ENCODE data around the gene TMEM213.
"Not testable (repeated sequence)": the region's sequence is repeated elsewhere in the genome, so short reads cannot be mapped to it uniquely, and the experiment has no call there.

TMEM213 gene, protein sequence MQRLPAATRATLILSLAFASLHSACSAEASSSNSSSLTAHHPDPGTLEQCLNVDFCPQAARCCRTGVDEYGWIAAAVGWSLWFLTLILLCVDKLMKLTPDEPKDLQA

DNA sequence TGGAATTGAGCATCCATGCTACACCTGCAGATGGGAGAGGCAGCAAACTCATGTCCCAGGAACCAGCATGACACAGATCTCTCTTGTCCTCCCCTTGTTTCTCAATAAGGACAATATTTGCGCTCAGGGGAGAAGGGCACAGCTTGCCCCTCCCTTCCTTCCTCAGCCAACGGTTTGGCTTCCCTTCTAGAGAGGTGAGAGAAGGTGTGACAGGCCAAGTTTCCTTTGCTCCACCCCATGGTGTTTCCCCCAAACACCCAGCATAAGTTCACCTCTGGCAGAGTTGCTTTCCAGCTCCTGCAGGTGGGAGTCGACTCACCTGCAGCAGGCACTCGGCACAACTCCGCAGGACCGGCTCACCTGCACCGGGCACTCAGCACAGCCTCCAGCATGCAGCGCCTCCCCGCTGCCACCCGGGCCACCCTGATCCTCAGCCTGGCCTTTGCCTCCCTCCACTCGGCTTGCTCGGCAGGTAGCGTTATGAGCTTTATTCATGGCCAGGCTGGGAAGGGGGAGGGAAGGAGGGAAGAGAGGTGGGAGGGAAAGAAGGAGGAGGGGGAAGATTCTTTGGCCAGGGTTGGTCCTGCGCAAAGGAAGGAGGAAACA is at the start of gene TMEM213, which contains the start of gene ATP6V0A4:
TMEM213 (plus strand) TSS at position 280 of the 606 bp plus-strand sequence; CDS start at position 391, 111 bp downstream.
ATP6V0A4 (minus strand) TSS at position 482 of the 606 bp plus-strand sequence. CDS start 26,949 bp downstream, outside the sequence.
- DNase-seq = no peak

GRCh38 chr7:138748666-138749065 is 49.1 kb upstream of the TMEM213 start:
- DNase-seq = no peak

DNA sequence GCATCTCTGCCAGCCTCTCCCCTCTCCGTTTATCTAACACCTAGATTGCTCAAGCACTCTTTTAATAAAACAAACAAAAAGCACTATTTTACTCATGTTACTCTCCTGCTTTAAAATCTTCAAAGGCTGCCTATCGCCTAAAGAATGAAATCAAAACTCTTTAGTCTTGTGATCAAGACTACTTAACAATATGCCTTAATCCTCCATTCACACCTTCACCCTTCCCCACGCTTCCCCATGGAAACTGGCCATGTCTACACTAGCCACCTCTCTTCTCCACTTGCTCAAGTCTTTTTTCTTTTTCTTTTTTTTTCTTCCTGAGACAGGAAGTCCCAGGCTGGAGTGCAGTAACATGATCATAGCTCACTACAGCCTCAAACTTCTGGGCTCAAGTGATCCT is 47.8 kb upstream of the TMEM213 start:
- DNase-seq = no peak

DNA sequence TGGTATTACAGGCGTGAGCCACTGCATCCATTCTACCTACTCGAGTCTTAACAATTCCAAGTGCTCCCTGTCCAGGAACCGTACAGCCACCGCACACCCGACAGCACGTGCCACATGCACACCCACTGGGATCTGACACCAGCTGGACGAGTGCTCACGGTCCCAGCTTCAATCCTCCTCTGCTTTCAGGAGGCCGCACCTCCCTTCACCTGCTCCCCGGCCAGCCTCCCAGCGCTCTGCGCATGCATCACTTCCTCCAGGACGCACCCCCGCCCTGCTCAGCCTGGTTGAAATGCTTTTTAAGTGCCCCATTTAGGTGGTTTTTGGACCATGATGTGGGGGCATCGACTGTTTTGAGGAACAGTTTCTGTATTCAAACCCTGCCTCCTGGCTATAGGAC is 47.3 kb upstream of the TMEM213 start:
- DNase-seq = no peak

DNA sequence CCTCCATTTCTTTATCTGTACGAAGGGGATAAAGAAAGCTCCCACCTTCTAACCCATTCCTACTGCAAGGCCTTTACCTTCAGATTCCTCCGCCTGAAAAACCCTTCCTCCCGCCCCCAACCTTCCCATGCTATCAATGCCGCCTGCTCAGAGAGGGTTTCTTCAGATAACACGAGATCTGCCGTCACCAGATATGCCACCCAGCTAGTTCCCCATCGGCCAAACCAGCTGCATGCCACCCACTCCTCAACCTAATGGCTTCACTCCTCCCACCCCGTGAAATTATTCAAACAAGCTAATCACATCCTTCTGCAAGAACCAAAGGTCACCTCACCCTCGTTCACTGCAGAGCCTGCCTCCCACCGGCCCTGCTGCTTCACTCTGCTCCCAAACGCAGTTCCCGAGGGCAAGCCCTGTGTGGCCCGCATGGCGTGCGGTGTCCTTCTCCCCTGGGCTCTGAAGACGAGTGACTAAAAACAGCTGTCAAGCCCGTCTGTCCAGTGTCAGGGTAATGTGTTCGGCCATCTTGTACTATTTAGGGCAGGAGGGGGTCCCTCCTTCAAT is 46.8 kb upstream of the TMEM213 start:
- no peak for DNase-seq

GRCh38 chr7:138752518-138753149 is 45.2 kb upstream of the TMEM213 start:
- DNase-seq = no peak

GRCh38 chr7:138753150-138753518 is 44.7 kb upstream of the TMEM213 start:
- DNase-seq = no peak

DNA sequence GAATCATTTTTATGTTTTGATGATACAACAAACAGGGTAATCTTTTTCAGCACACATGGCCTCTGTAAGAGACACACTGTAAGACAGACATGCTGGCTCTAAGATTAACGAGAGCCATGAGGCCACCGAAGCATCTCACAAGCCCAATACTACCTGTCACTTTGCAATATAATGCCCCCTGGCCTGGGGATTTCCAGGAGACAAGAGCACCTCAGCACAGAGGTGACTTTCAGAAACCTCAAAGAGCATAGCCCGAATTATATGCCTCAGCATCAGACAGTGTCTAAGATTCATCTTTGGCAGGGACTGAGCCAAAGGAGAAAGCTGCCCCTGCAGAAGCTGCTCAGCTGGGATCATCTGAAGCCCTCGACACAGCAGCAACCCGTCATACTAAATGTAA is 44.2 kb upstream of the TMEM213 start:
- no peak for DNase-seq

DNA sequence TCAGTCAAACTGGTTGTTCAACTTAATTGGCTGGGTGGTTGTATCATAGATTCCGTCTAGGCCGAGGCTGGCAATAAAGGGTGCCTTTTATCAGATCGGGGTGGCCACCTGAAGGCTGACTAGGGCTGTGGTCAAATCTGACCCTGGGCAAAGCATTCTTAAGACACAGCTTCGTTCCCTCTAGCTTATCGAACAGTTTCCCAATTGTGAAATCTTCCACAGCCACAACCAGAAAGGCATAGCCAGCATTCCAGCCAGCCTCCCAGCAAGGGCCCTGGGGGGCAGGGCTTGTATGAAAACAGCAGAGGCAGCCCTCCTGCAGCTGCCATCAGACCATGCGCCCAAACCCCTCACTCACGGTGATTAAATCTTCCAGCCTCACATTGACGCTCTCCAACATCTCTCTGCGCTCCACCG is 42.5 kb upstream of the TMEM213 start:
- DNase-seq = no peak

GRCh38 chr7:138755842-138756590 is 41.8 kb upstream of the TMEM213 start:
- DNase-seq = no peak

GRCh38 chr7:138756591-138757242 is 41.1 kb upstream of the TMEM213 start:
- DNase-seq = no peak

DNA sequence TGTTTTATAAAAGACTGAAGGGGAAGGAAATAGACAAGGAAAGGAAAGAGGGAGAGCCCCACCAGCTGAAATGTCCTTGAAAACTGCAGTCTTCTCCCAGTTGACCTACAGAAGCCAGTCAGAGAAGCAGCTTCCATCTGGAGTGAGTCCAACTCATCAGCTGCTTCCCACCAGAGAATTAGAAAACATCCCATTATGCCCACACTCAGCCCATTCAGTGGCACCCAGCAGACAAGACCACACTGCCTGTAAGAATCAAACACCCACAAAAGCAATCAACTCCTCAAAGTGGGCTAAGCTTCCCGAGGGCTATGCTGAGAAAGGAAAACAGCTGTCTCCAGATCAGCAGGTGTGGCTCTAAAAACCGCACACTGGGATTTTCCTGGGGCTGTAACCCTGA is 29.6 kb upstream of the TMEM213 start:
- DNase-seq = no peak

GRCh38 chr7:138770904-138771303 is 26.9 kb upstream of the TMEM213 start:
- no peak for DNase-seq

- no peak for DNase-seq
These were observed 24.6 kb upstream of the TMEM213 start for GRCh38 chr7:138773176-138773575.

DNA sequence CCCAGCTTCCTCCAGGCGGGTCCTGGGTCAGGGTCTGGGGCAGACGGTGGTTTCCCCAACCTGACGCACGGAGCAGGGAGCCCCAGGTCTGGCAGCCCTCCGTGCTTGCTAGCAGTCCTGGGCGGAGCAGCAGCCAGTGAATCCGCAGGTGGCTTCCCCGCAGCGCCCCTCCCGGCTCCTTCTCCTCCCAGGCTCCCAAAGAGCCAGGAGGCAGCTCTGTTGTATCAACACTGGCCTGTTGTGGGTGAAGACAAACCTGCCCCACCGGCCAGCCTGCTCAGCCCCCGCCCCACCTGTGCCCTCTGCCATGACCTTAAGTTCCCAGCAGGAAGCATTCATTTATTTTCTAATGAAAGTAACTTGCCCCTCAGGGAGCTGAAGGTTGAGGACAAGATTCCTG is 24.0 kb upstream of the TMEM213 start:
- DNase-seq = no peak

GRCh38 chr7:138776166-138776833 is 21.5 kb upstream of the TMEM213 start:
- no peak for DNase-seq

GRCh38 chr7:138781004-138781403 is 16.8 kb upstream of the TMEM213 start:
- DNase-seq = no peak

DNA sequence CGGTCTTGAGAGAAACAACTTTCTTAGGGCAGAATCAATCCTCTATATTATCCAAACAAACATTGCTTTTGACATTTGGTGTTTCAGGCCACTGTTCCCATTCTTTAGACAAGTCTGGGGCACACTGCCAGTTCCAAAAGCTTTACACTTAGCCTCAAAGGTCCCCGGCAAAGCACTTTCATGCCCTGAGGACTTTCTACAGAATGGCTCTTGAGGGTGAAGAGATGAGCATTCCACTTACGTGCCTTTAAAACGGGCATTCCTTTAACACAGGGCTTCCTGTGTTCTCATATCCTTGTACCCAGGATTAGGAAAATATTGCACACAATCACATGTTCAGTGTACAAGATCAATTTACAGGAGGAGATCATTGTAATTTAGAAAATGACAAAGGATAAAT is 13.1 kb upstream of the TMEM213 start:
- DNase-seq = no peak

DNA sequence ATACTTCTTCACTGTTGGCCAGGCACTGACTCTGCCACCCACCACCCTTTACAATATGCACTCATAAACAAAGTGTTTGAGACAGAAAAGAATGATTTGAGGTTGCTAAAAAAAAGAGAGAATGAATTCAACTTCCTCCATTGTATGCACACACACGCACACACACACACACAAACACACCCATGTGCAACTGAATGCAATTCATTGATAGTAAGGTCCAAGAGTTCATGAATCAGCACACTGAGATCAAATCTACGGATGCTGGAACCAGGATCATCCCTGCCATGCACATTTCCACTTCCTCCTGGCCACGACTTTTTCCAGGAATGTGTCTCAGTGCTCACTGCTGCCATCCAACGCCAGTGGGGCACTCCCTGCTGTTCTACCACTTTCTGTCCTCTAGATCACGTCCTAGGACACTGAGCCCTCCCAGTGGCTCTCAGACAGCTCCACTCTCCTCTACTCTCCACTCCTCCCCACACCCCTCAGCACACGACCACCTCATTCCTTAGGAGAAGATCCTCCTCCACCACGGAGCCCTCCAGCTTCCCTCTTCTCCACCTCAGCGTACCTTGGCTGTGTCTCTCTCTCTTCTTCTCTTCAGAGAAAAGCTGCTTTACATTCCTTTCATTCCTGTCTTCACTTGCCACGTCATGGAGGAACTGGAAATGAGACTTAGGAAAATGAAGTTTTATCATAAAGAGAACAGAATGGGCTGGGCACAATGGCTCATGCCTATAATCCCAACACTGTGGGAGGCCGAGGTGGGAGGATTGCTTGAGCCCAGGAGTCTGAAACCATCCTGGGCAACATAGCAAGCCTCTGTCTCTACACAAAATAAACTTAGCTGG is 12.0 kb upstream of the TMEM213 start:
- no peak for DNase-seq

DNA sequence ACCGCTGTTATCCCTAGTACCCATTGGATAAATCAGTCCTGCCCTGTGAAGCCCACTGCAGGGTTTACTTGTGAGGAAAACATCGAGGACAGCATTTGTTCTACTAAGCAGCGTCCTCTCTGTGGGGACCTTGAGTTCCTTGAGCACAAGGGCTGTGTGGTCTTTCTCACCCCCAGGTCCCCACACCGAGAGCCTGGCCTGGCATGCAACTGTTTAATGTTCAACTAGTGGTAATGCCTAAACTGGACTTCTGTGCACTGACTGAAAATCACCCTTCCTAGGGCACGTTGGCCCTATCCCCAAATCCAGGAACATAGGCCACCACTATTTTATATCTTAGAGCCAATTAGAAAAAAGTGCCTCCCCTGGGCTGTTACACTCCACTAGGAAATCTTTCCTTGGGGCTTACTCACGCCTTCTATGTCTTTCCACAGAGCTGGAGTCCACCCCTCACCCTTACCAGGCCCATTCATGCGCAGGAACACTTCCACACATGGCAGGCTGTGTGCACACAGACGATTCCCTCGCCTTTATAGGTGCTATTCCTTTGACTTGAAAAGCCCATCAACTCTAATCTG is 1.7 kb upstream of the TMEM213 start:
- DNase-seq = no peak

GRCh38 chr7:138797046-138797445 is 748 bp upstream of the TMEM213 start:
- not testable (repeated sequence) for DNase-seq

Data from NCI-H2227 treated with DMSO at 0.1 percent for 48 hours (cell line).